HG03432 (cell line): ENCODE results near the gene LYZL6.
"Not testable (repeated sequence)": the region's sequence is repeated elsewhere in the genome, so short reads cannot be mapped to it uniquely, and the experiment has no call there.

Experiments
- ATAC-seq: cut with Tn5 transposase; IDR thresholded peaks from one replicate; pipeline ENCODE4 v1.9.1; 2021; ENCODE audit warnings: mild to moderate bottlenecking, moderate library complexity; ENCODE audit not compliant: unreplicated experiment

Gene LYZL6

DNA sequence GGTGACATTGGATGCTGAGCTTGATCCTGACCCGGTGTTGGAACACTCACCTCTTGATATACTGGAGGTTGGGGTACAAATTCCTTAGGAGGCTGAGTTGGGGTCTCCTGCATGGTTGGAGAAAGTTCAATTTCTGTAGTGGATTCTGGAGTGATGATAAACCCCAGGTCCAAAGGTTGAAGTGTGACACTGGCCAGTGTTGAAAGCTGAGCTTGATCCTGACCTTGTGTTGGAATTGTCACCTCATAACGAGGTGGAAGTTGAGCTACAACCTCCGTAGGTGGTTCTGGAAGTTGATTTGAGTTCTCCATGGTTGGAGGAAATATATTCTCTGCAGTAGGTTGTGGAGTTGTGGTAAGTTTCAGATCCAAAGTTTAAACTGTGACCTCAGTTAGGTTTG lies 34.1 kb downstream of the LYZL6 start:
- ATAC-seq: no peak

GRCh38 chr17:35907691-35908090 lies 35.8 kb downstream of the LYZL6 start:
- ATAC-seq: no peak

GRCh38 chr17:35906926-35907637 lies 36.4 kb downstream of the LYZL6 start:
- no peak for ATAC-seq

- no peak for ATAC-seq
Measured at GRCh38 chr17:35906191-35906925, 37.2 kb downstream of the LYZL6 start.

DNA sequence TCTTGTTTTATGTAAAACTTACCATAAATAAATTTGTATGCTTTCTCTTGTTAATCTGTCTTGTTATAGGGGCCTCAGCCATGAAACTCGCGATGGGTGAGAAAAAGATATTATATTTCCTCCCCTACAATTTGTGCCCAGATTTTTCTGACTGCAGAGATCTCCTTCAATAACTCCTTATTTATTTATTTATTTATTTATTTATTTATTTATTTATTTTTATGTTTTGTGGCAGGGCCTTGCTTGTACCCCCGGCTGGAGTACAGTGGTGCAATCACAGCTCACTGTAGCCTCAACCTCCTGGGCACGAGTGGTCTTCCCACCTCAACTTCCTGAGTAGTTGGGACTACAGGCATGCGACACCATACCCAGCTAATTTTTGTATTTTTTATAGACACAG lies 40.1 kb downstream of the LYZL6 start:
- ATAC-seq: no peak

DNA sequence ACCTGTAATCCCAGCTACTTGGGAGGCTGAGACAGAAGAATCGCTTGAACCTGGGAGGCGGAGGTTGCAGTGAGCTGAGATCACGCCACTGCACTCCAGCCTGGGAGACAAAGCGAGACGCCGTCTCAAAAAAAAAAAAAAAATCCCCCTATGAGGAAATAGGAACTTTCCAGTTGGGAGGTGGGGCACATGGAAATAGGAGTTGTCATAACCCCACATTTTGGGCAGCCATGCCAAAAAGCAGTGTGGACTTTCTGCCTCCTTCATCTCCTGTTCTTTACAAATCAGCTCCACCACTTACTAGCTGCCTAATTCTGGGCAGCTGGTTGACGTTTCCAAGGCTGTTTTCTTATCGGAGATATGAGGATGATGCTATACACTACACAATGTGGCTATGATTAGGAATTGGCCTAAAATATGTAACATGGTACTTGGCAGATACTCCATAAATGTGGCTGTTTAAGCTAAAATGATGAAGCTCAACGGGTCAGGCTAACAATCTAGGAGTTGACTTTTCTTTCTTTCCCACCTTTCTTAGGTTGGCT lies 41.8 kb downstream of the LYZL6 start:
- no peak for ATAC-seq

- ATAC-seq: no peak
Measured at GRCh38 chr17:35900708-35901480, 42.6 kb downstream of the LYZL6 start.

GRCh38 chr17:35900280-35900679 lies 43.2 kb downstream of the LYZL6 start:
- no peak for ATAC-seq

DNA sequence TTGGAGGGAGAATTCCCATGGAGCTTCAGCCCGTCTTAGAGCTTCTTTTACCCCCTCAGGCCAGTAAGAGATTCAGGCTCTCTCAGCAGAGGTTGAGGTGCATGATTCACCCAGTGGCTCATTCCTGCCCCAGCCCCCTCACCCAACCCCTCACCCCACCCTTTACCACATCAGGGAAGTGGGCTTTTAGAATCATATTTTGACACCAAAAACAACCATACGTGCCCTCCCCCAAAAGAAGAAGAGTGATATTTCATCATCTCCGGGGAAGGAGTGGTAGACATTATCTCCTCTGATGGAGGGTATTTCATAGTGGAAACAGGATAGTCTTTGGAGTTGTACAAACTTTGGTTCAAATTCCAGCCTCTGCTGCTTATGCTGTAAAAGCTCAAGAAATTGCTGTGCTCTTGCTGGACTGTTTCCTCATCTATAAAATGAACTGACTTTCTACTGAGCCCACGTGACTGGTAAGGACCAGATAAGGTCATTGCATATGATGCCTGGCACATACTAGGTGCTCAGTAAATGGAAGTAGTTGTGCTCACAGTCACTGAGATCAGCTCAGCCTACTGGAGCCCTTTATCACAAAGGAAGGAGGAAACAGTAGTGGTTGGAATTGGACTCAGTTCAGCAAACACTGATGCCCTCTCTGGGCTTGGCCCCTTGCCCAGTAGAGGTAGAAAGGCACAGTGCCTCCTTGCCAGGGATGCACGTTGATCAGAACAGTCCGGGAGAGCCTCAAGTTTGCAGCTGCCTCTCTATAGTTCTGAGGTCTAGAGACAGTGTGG lies 45.0 kb downstream of the LYZL6 start:
- ATAC-seq: no peak

GRCh38 chr17:35897772-35898171 lies 45.7 kb downstream of the LYZL6 start:
- not testable (repeated sequence) for ATAC-seq

- no peak for ATAC-seq
Measured at GRCh38 chr17:35895636-35896587, 47.6 kb downstream of the LYZL6 start.

DNA sequence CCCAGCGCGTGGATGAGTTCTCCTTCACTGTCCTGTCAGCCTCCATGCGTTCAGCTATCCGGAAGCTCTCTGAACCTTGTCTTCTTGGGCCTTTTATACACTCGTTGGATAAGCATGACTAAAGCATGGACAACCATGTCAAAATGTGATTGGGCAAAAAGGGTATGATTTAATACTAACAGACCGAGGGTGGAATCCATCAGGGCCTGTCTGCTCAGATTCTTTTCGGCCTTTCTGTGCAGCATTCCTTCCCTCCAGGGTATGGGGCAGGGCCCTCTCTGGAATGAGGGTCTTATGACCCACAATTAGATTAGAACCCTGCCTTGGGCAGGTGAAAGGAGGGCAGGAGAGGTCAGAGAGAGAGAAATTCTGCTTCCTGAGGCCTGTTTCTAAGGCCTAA lies 49.3 kb downstream of the LYZL6 start:
- ATAC-seq: no peak

DNA sequence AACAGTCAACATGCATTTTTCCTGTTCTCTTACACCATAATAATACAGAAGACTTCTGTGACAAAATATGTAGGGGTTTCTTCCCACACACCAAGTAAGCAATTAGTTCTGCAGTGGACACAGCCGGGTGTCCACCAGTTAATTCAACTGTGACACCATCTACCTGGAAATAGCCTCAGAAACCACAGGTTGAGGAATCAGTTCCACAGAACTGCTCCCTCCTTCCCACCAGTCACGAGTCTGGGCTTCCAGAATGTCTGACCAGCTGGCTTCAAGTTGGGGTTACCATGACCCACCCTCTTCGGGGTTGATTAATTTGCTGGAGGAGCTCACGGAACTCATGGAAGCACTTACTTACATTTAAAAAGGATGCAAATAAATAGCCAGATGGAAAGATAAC lies 49.8 kb downstream of the LYZL6 start:
- ATAC-seq: no peak

DNA sequence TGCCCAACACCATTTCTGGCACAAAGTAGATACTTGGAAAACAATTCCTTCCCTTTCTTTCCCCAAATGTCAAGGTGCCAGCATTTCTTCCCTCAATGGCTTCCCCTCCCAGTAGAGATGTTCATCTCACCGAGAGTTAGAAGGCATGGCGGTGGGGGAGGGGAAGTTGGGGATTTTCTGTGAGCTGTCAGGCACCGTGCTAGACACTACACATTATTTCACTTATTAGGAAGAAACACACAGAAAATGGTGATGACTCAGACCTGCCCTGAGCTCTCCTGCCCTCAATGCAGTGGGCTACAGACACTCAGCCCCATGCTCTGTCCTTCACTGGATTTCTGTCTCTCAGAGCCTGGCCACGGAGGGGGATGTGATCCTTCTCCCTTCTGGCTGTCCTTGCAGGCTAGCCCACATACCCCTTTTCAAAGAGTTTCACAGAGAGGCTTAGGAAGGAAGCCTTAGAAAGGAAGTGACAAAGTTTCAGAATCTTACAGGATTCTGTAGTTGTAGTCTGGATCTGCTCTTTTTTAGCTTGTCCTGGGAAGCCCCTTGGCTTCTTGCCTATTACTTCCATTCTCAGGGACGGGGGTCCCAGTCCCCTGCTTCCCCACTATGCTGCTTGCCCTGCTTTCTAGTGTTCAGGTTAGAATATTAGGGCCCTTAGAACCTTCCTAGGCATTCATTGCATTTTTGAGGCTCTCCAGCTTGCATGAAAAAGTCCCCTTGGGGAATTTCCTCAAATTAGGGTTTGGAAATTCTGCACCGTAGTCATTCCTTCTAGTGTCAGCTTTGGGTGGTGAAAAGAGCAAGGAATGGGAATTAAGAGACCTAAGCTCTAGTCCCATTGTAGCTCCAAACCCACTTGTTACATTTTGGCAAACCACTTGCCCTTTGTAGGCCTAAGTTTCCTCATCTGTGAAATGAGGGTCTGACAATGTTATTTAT lies 51.1 kb downstream of the LYZL6 start:
- no peak for ATAC-seq

DNA sequence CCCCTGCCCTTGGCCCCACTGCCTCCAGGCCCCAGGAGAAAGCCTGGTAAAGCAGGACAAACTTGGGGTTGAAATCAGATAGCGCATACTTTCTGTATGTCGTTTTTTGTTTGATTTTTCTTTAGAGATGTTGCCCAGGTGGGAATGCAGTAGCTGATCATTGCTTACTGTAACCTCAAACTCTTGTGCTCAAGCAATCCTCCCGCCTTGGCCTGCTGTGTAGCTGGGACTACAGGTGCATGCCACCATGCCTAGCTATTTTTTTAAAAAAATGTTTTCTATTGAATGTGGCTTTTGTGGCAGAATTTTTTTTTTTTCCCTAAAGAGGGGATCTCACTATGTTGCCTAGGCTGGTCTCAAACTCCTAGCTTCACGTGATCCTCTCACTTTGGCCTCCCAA lies 52.2 kb downstream of the LYZL6 start:
- no peak for ATAC-seq

GRCh38 chr17:35890774-35891155 lies 52.7 kb downstream of the LYZL6 start:
- ATAC-seq: no peak

GRCh38 chr17:35889818-35890773 lies 53.4 kb downstream of the LYZL6 start:
- ATAC-seq: no peak
